ENCODE data around the gene ABI2. TPM values are rescaled to one million over a fixed set of nuclear protein-coding genes. Genes with fewer than 3 reads are reported as not detected.

ABI2 gene
- total and polyA plus RNA-seq, 2 donors (not counting 1 experiment from before 2014, with no cell fraction given) = 32.2 to 60.9 TPM

GRCh38 chr2:203394519-203395227, 66.5 kb downstream of the ABI2 start:
- Histone ChIP-seq H3K9ac (ENCODE audit: insufficient read depth, low read length) (no peak overlapping the region), H3K9me3 (ENCODE audit: control insufficient read depth, insufficient read depth, low read depth, low read length) (no peaks in the 10 kb centered on the region), H3K4me3 (replicated peaks in 1 of 4; ENCODE audit: control extremely low read depth in 1 of 4, insufficient read depth in 1 of 4, low read depth in 3 of 4, low read length in 4 of 4) (no peak overlapping the region), H2AFZ (ENCODE audit: low read length) (no peak overlapping the region), H3K27ac (ENCODE audit: insufficient read depth, low read length) (no peak overlapping the region), H4K20me1 (ENCODE audit: control insufficient read depth, extremely low read depth, insufficient read depth, low read length) (no peaks in the 10 kb centered on the region), H3K4me2 (ENCODE audit: extremely low read depth, insufficient read depth, low read length) (no peak overlapping the region), H3K36me3 (ENCODE audit: control insufficient read depth, insufficient read depth, low read length) (no peaks in the 10 kb centered on the region), H3K79me2 (ENCODE audit: control insufficient read depth, insufficient read depth, low read length) (no peaks in the 10 kb centered on the region), H3K27me3 (ENCODE audit: control insufficient read depth, insufficient read depth, low read length) (no peaks in the 10 kb centered on the region), H3K4me1 (ENCODE audit: control insufficient read depth, extremely low read depth, insufficient read depth, low read length) (no peaks in the 10 kb centered on the region)
- DNase-seq (ENCODE audit: low read depth in 2 of 2) = no peak
- TF ChIP-seq CTCF (conservative IDR thresholded peaks at IDR 0.05 in 1 of 2, IDR thresholded peaks at IDR 0.05 in 1 of 2; ENCODE audit: low read depth in 1 of 2, low read length in 2 of 2) = no peak
- no peak for TF ChIP-seq EZH2 (IDR thresholded peaks at IDR 0.05; ENCODE audit: low read length, missing control alignments)

- DNase-seq (ENCODE audit: low read depth in 2 of 2) = no peak
- no peak overlapping the region for H3K27ac ChIP-seq (ENCODE audit: insufficient read depth, low read length)
- H3K9ac ChIP-seq (ENCODE audit: insufficient read depth, low read length) = no peak overlapping the region
- H3K27me3 ChIP-seq (ENCODE audit: control insufficient read depth, insufficient read depth, low read length) = no peaks in the 10 kb centered on the region
- H3K79me2 ChIP-seq (ENCODE audit: control insufficient read depth, insufficient read depth, low read length) = no peaks in the 10 kb centered on the region
- no peaks in the 10 kb centered on the region for H4K20me1 ChIP-seq (ENCODE audit: control insufficient read depth, extremely low read depth, insufficient read depth, low read length)
- no peaks in the 10 kb centered on the region for H3K9me3 ChIP-seq (ENCODE audit: control insufficient read depth, insufficient read depth, low read depth, low read length)
- TF ChIP-seq CTCF (conservative IDR thresholded peaks at IDR 0.05 in 1 of 2, IDR thresholded peaks at IDR 0.05 in 1 of 2; ENCODE audit: low read depth in 1 of 2, low read length in 2 of 2) (no peak), EZH2 (IDR thresholded peaks at IDR 0.05; ENCODE audit: low read length, missing control alignments) (no peak)
- no peaks in the 10 kb centered on the region for H3K36me3 ChIP-seq (ENCODE audit: control insufficient read depth, insufficient read depth, low read length)
- H3K4me1 ChIP-seq (ENCODE audit: control insufficient read depth, extremely low read depth, insufficient read depth, low read length) = no peaks in the 10 kb centered on the region
- no peak overlapping the region for H3K4me2 ChIP-seq (ENCODE audit: extremely low read depth, insufficient read depth, low read length)
- H3K4me3 ChIP-seq (replicated peaks in 1 of 4; ENCODE audit: control extremely low read depth in 1 of 4, insufficient read depth in 1 of 4, low read depth in 3 of 4, low read length in 4 of 4) = no peak overlapping the region
- no peak overlapping the region for H2AFZ ChIP-seq (ENCODE audit: low read length)
These were observed 67.7 kb downstream of the ABI2 start for GRCh38 chr2:203395858-203396257.

GRCh38 chr2:203396667-203397066, 68.5 kb downstream of the ABI2 start:
- DNase-seq (ENCODE audit: low read depth in 2 of 2) = no peak
- Histone ChIP-seq H3K4me2 (ENCODE audit: extremely low read depth, insufficient read depth, low read length) (no peak overlapping the region), H3K27me3 (ENCODE audit: control insufficient read depth, insufficient read depth, low read length) (no peaks in the 10 kb centered on the region), H3K9me3 (ENCODE audit: control insufficient read depth, insufficient read depth, low read depth, low read length) (no peaks in the 10 kb centered on the region), H3K36me3 (ENCODE audit: control insufficient read depth, insufficient read depth, low read length) (no peaks in the 10 kb centered on the region), H2AFZ (ENCODE audit: low read length) (no peak overlapping the region), H4K20me1 (ENCODE audit: control insufficient read depth, extremely low read depth, insufficient read depth, low read length) (no peaks in the 10 kb centered on the region), H3K4me3 (replicated peaks in 1 of 4; ENCODE audit: control extremely low read depth in 1 of 4, insufficient read depth in 1 of 4, low read depth in 3 of 4, low read length in 4 of 4) (no peak overlapping the region), H3K4me1 (ENCODE audit: control insufficient read depth, extremely low read depth, insufficient read depth, low read length) (peaks cover 2% of the 10 kb centered on the region), H3K9ac (ENCODE audit: insufficient read depth, low read length) (no peak overlapping the region), H3K79me2 (ENCODE audit: control insufficient read depth, insufficient read depth, low read length) (no peaks in the 10 kb centered on the region), H3K27ac (ENCODE audit: insufficient read depth, low read length) (no peak overlapping the region)
- TF ChIP-seq EZH2 (IDR thresholded peaks at IDR 0.05; ENCODE audit: low read length, missing control alignments) (no peak), CTCF (conservative IDR thresholded peaks at IDR 0.05 in 1 of 2, IDR thresholded peaks at IDR 0.05 in 1 of 2; ENCODE audit: low read depth in 1 of 2, low read length in 2 of 2) (peak; percentile 27 to 28)

Measured in fibroblast of lung (primary cell).